ENCODE results near the gene ICOSLG.

Gene ICOSLG

GRCh38 chr21:44260791-44261631 lies 20.3 kb upstream of the ICOSLG start:
- no peak for TF ChIP-seq EZH2phosphoT487 (conservative IDR thresholded peaks at IDR 0.05; ENCODE audit: low read length)
- no peak overlapping the region for H3K27ac ChIP-seq (ENCODE audit: low read depth, low read length)
- no peaks in the 10 kb centered on the region for H4K20me1 ChIP-seq (ENCODE audit: low read depth, low read length)
- no peak overlapping the region for H3K4me2 ChIP-seq (ENCODE audit: low read depth, low read length, poor library complexity, severe bottlenecking)
- no peaks in the 10 kb centered on the region for H3K36me3 ChIP-seq (ENCODE audit: low read length)
- no peak overlapping the region for H3K4me3 ChIP-seq (ENCODE audit: insufficient read depth, low read length, poor library complexity, severe bottlenecking)
- H3K9me3 ChIP-seq (ENCODE audit: insufficient read depth, low read length), result no peaks in the 10 kb centered on the region
- H3K9ac ChIP-seq (ENCODE audit: low read length), result no peak overlapping the region
- H3K79me2 ChIP-seq (ENCODE audit: insufficient read depth, low read length), result no peaks in the 10 kb centered on the region
- H3K9me2 ChIP-seq (replicated peaks; ENCODE audit: insufficient read depth, low read length), result no peaks in the 10 kb centered on the region
- H3F3A ChIP-seq (ENCODE audit: insufficient read depth), result no peaks in the 10 kb centered on the region
- H3K27me3 ChIP-seq (ENCODE audit: low read length), result no peaks in the 10 kb centered on the region
- H2AFZ ChIP-seq (ENCODE audit: low read depth, low read length, severe bottlenecking), result no peak overlapping the region

GRCh38 chr21:44260066-44260465 lies 19.3 kb upstream of the ICOSLG start:
- Histone ChIP-seq H2AFZ (ENCODE audit: low read depth, low read length, severe bottlenecking) (no peak overlapping the region), H3K36me3 (ENCODE audit: low read length) (no peaks in the 10 kb centered on the region), H4K20me1 (ENCODE audit: low read depth, low read length) (no peaks in the 10 kb centered on the region), H3K4me2 (ENCODE audit: low read depth, low read length, poor library complexity, severe bottlenecking) (no peak overlapping the region), H3K27ac (ENCODE audit: low read depth, low read length) (no peak overlapping the region), H3F3A (ENCODE audit: insufficient read depth) (no peaks in the 10 kb centered on the region), H3K27me3 (ENCODE audit: low read length) (no peaks in the 10 kb centered on the region), H3K9ac (ENCODE audit: low read length) (no peak overlapping the region), H3K9me2 (replicated peaks; ENCODE audit: insufficient read depth, low read length) (no peaks in the 10 kb centered on the region), H3K79me2 (ENCODE audit: insufficient read depth, low read length) (no peaks in the 10 kb centered on the region), H3K9me3 (ENCODE audit: insufficient read depth, low read length) (no peaks in the 10 kb centered on the region), H3K4me3 (ENCODE audit: insufficient read depth, low read length, poor library complexity, severe bottlenecking) (no peak overlapping the region)
- TF ChIP-seq EZH2phosphoT487 (conservative IDR thresholded peaks at IDR 0.05; ENCODE audit: low read length) (no peak), CTCF (IDR thresholded peaks at IDR 0.05; ENCODE audit: insufficient read depth, low read length, poor library complexity, severe bottlenecking) (no peak)

- H3K27me3 ChIP-seq (ENCODE audit: low read length), result no peaks in the 10 kb centered on the region
- H3K9me3 ChIP-seq (ENCODE audit: insufficient read depth, low read length), result no peaks in the 10 kb centered on the region
- H3K9me2 ChIP-seq (replicated peaks; ENCODE audit: insufficient read depth, low read length), result no peaks in the 10 kb centered on the region
- TF ChIP-seq EZH2phosphoT487 (conservative IDR thresholded peaks at IDR 0.05; ENCODE audit: low read length), result no peak
- no peak for TF ChIP-seq CTCF (IDR thresholded peaks at IDR 0.05; ENCODE audit: insufficient read depth, low read length, poor library complexity, severe bottlenecking)
- H3K4me3 ChIP-seq (ENCODE audit: insufficient read depth, low read length, poor library complexity, severe bottlenecking), result no peak overlapping the region
- no peaks in the 10 kb centered on the region for H4K20me1 ChIP-seq (ENCODE audit: low read depth, low read length)
- H3K36me3 ChIP-seq (ENCODE audit: low read length), result no peaks in the 10 kb centered on the region
- H3K27ac ChIP-seq (ENCODE audit: low read depth, low read length), result no peak overlapping the region
- no peaks in the 10 kb centered on the region for H3K79me2 ChIP-seq (ENCODE audit: insufficient read depth, low read length)
- H3K9ac ChIP-seq (ENCODE audit: low read length), result no peak overlapping the region
- H3K4me2 ChIP-seq (ENCODE audit: low read depth, low read length, poor library complexity, severe bottlenecking), result no peak overlapping the region
- no peaks in the 10 kb centered on the region for H3F3A ChIP-seq (ENCODE audit: insufficient read depth)
- H2AFZ ChIP-seq (ENCODE audit: low read depth, low read length, severe bottlenecking), result no peak overlapping the region
These were observed 18.5 kb upstream of the ICOSLG start for GRCh38 chr21:44259082-44259705.
